Heart left ventricle (tissue), 16 donors: ENCODE measurements around the gene C22orf39. TPM values are rescaled to one million over a fixed set of nuclear protein-coding genes. Genes with fewer than 3 reads are reported as not detected.

ENCODE experiments used
- ATAC-seq, 4 donors: fragments of 200-7000 bp; cut with Tn5 transposase; one replicate each; pipeline ENCODE4 v1.9.1; 2020 to 2022; ENCODE audit warnings: moderate library complexity in 4 of 4, mild to moderate bottlenecking in 3 of 4, moderate number of reproducible peaks in 1 of 4
- DNase-seq, 5 donors: peaks; one replicate each; pipeline ENCODE4 v3.0.0-alpha.2; 2020
- H3K27ac ChIP-seq, 12 donors: fragments of 200-600 bp; sonication (generic) in 4 of 12; one replicate each; pipeline versions ENCODE4 v1.5.0 to v1.8.0; 2016 to 2022; ENCODE audit warnings: mild to moderate bottlenecking in 2 of 12
- H3K27me3 ChIP-seq, 9 donors: fragments of 200-600 bp; sonication (generic) in 2 of 9; one replicate each; pipeline versions ENCODE4 v1.5.1 to v1.8.0; 2016 to 2022; ENCODE audit warnings: mild to moderate bottlenecking in 3 of 9
- H3K36me3 ChIP-seq, 9 donors: fragments of 200-600 bp; sonication (generic) in 2 of 9; one replicate each; pipeline versions ENCODE4 v1.5.0 to v1.8.0; 2018 to 2022; ENCODE audit warnings: mild to moderate bottlenecking in 2 of 9
- H3K4me1 ChIP-seq, 12 donors: fragments of 200-600 bp; sonication (generic) in 4 of 12; one replicate each; pipeline versions ENCODE4 v1.5.0 to v1.8.0; 2016 to 2022; ENCODE audit warnings: mild to moderate bottlenecking in 3 of 12
- H3K4me3 ChIP-seq, 12 donors: fragments of 200-600 bp; sonication (generic) in 4 of 12; one replicate each; pipeline versions ENCODE4 v1.5.0 to v1.8.0; 2017 to 2022; ENCODE audit warnings: mild to moderate bottlenecking in 9 of 12, moderate library complexity in 4 of 12
- H3K9me3 ChIP-seq, 12 donors: fragments of 200-600 bp; sonication (generic) in 4 of 12; one replicate each; pipeline versions ENCODE4 v1.5.0 to v1.8.0; 2016 to 2022; ENCODE audit warnings: mild to moderate bottlenecking in 1 of 12
- POLR2A ChIP-seq, 2 donors: fragments of 450-650 bp; IDR thresholded peaks; one replicate each; pipeline ENCODE4 v1.6.1; 2017; ENCODE audit warnings: antibody characterized with exemption in 2 of 2, mild to moderate bottlenecking in 2 of 2, moderate library complexity in 2 of 2
- WGBS, 4 donors: extraction: QIAGEN DNeasy Blood & Tissue Kit in 2 of 4; methylation state at CpG; one replicate each; pipeline versions ENCODE4 v1.1.5 to v1.1.7; 2013 to 2018; 5-methylcytosine and 5-hydroxymethylcytosine counted together
- intact Hi-C, 10 donors: fragments of 100-400 bp; cut with DNase I; formaldehyde crosslinking; loops; one replicate each; pipeline versions ENCODE4 v1.11.1 to v1.14.2; 2022
- polyA plus RNA-seq, 2 donors: library from polyadenylated mRNA; stranded (reverse); fragments of 200-250 nt; gene quantifications; one replicate each; pipeline ENCODE4 v1.2.3, GENCODE V29; 2013
- total RNA-seq, 9 donors: library from RNA; depleted of rRNA in 2 of 9; stranded (reverse); fragments of >200 nt in 2 of 9; fragmentation: NEBNext Ultra II Directional in 3 of 9; extraction: Animal tissue kit (Norgen Biotek cat#: 25700) in 3 of 9; gene quantifications; one replicate each; pipeline versions ENCODE4 v1.1.0 to v1.2.4, GENCODE V29; 2016 to 2023
- TF ChIP-seq, protein P1 (sequence below), 12 donors: fragments of 200-600 bp; sonication (generic) in 4 of 12; IDR thresholded peaks; one replicate each; pipeline versions ENCODE4 v1.5.0 to v1.8.0; 2018 to 2022; ENCODE audit warnings: antibody characterized with exemption in 12 of 12, mild to moderate bottlenecking in 5 of 12
- donor health status: ischemic (EF 13 %, LVEDD 7.1; RV severe dilation, severe dysfunction).
- donor health status: healthy with polysubstance abuse.
- donor health status: DM: no; HTN: yes; CAD: no.
- donor health status: DM: no; HTN: no; CAD: no.
- donor health status: ischemic (EF 25% LVEDD 6.9; RV normal size, moderate dysfunction).
- donor health status: ischemic (EF 25% LVEDD 5.7; RV mildly dilated, moderate dysfunction).
- donor health status: healthy.
- donor health status: DM: yes; HTN: yes; CAD: no.
- donor health status: ischemic (EF 35%, LVEDD 5.7; RV mildly dilated, moderate dysfunction).
- donor health status: nonischemic (EF 11% LVEDD 7.7; RV severe dilation, severe dysfunction).
- donor health status: DM: yes; HTN: yes; CAD: no.
- donor health status: PGD.
- donor health status: ischemic (EF 29% LVEDD 5.4; RV normal size, mild dysfunction).
- donor health status: nonischemic (EF 23%, LVEDD 6.1; RV moderate dilation, normal function).

C22orf39 gene
- total and polyA plus RNA-seq, 11 donors, result 39.1 to 115 (median 53.6) TPM

DNA sequence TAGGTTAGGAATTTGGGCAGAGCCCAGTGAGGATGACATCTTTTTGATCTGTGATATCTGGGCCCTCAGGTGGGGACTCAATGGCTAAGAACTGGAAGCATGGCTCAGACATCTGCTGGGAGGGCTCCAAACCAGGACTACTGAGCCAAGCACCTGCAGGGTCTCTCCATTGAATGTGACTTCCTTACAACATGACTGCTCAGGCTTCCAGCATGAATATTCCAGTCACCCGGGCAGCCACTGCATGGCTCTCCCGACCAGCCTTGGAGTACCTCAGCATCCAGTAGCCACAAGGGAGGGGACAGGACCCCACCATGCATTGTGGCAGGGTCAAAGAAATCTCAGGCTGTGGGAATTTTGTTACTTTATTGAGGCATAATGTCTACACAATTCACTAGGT is 40.8 kb upstream of the C22orf39 start:
- ATAC-seq (no peak), DNase-seq (no peak)
- Histone ChIP-seq H3K4me1 (peaks cover 0 to 6% (median 0%) of the 10 kb centered on the region in 12 donors), H3K9me3 (no peaks in the 10 kb centered on the region), H3K4me3 (no peak overlapping the region), H3K27me3 (no peaks in the 10 kb centered on the region), H3K36me3 (peaks cover 0 to 6% (median 0%) of the 10 kb centered on the region in 9 donors), H3K27ac (no peak overlapping the region)
- TF ChIP-seq, protein P1, sequence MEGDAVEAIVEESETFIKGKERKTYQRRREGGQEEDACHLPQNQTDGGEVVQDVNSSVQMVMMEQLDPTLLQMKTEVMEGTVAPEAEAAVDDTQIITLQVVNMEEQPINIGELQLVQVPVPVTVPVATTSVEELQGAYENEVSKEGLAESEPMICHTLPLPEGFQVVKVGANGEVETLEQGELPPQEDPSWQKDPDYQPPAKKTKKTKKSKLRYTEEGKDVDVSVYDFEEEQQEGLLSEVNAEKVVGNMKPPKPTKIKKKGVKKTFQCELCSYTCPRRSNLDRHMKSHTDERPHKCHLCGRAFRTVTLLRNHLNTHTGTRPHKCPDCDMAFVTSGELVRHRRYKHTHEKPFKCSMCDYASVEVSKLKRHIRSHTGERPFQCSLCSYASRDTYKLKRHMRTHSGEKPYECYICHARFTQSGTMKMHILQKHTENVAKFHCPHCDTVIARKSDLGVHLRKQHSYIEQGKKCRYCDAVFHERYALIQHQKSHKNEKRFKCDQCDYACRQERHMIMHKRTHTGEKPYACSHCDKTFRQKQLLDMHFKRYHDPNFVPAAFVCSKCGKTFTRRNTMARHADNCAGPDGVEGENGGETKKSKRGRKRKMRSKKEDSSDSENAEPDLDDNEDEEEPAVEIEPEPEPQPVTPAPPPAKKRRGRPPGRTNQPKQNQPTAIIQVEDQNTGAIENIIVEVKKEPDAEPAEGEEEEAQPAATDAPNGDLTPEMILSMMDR (IDR thresholded peaks at IDR 0.05), result no peak
- no peak for TF ChIP-seq POLR2A (IDR thresholded peaks at IDR 0.05)
- WGBS, 4 donors, result 91 to 100% (median 95%) methylated on average over 2 of the region's 2 CpGs
- intact Hi-C loops, result loop anchor here in 1 of 10 donors (2.0 kb wide), 1 partner anchor 143 kb away; no protein-coding TSS in a partner anchor

- WGBS, 4 donors, result 78 to 84% (median 79%) methylated on average over 8 of the region's 8 CpGs
- Histone ChIP-seq H3K4me1 (peaks cover 0 to 7% (median 5%) of the 10 kb centered on the region in 12 donors), H3K4me3 (no peak overlapping the region), H3K36me3 (no peaks in the 10 kb centered on the region), H3K27me3 (no peaks in the 10 kb centered on the region), H3K27ac (peak overlapping the region in 2 of 12 donors; percentile 11 to 51), H3K9me3 (no peaks in the 10 kb centered on the region)
- TF ChIP-seq POLR2A (IDR thresholded peaks at IDR 0.05), result no peak
- TF ChIP-seq, protein P1 (IDR thresholded peaks at IDR 0.05), result no peak
- intact Hi-C loops, result no loop called here
- no peak for ATAC-seq
- no peak for DNase-seq
Measured at GRCh38 chr22:19483481-19484244, 36.2 kb upstream of the C22orf39 start.

- intact Hi-C loops, result no loop called here
- Histone ChIP-seq H3K4me3 (no peak overlapping the region), H3K4me1 (peaks cover 6 to 18% (median 13%) of the 10 kb centered on the region in 12 donors), H3K27me3 (no peaks in the 10 kb centered on the region), H3K27ac (no peak overlapping the region), H3K36me3 (no peaks in the 10 kb centered on the region), H3K9me3 (no peaks in the 10 kb centered on the region)
- DNase-seq (no peak), ATAC-seq (no peak)
- WGBS, 4 donors, result 88 to 90% (median 89%) methylated on average over 9 of the region's 9 CpGs
- no peak for TF ChIP-seq POLR2A (IDR thresholded peaks at IDR 0.05)
- TF ChIP-seq, protein P1 (IDR thresholded peaks at IDR 0.05), result no peak
Measured at GRCh38 chr22:19482297-19482696, 34.8 kb upstream of the C22orf39 start.

DNA sequence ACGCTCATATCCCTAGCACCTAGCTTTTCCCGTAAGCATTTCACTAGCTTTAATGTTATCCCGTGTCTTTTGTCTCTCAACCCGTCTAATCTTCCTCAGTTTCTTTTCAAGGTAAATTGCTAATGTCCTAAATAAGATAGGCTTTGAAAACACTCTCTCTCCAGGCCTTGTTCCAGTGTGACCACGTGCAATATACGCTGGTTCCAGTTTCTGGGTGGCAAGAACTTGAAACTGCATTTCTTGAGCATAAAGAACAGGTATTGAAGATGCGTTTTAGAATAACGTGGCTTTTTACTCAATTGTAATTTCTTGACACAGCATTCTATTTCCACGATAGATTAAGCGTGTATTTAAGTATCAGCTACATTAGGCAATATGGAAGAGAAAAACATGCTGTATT is 33.3 kb upstream of the C22orf39 start:
- DNase-seq (no peak), ATAC-seq (no peak)
- intact Hi-C loops, result no loop called here
- Histone ChIP-seq H3K36me3 (peaks cover 0 to 6% (median 0%) of the 10 kb centered on the region in 9 donors), H3K27ac (no peak overlapping the region), H3K4me1 (peaks cover 6 to 28% (median 20%) of the 10 kb centered on the region in 12 donors), H3K4me3 (no peak overlapping the region), H3K27me3 (no peaks in the 10 kb centered on the region), H3K9me3 (no peaks in the 10 kb centered on the region)
- WGBS, 4 donors, result 66 to 78% (median 73%) methylated on average over 10 of the region's 10 CpGs
- TF ChIP-seq, protein P1 (IDR thresholded peaks at IDR 0.05), result no peak
- no peak for TF ChIP-seq POLR2A (IDR thresholded peaks at IDR 0.05)
